GM23338 (cell line): ENCODE measurements around the gene C4BPB. TPM values are rescaled to one million over a fixed set of nuclear protein-coding genes. Genes with fewer than 3 reads are reported as not detected.

Experiments
- ATAC-seq: fragments of 200-7000 bp; cut with Tn5 transposase; 3 replicates; pipeline ENCODE4 v1.9.1; 2020
- DNase-seq: peaks from one replicate; pipeline ENCODE4 v3.0.0-alpha.2; 2015; ENCODE audit warnings: low spot score
- H2AFZ ChIP-seq: fragments of 200-600 bp; sonication (generic); 2 replicates; pipeline ENCODE4 v1.8.0; 2016; ENCODE audit warnings: antibody characterized with exemption, mild to moderate bottlenecking, moderate library complexity
- H3F3A ChIP-seq: fragments of 200-600 bp; sonication (generic); replicated peaks from 2 replicates; pipeline ENCODE4 v1.8.0; 2017; ENCODE audit warnings: antibody characterized with exemption, mixed run types, low read depth
- H3K27ac ChIP-seq: fragments of 200-600 bp; sonication (generic); 2 replicates; pipeline ENCODE4 v1.6.1; 2016; ENCODE audit warnings: low read depth
- H3K27me3 ChIP-seq: fragments of 200-600 bp; sonication (generic); 2 replicates; pipeline ENCODE4 v1.8.0; 2016; ENCODE audit warnings: mild to moderate bottlenecking, mixed run types, moderate library complexity; ENCODE audit not compliant: insufficient read depth
- H3K36me3 ChIP-seq: fragments of 200-600 bp; sonication (generic); 2 replicates; pipeline ENCODE4 v1.8.0; 2016; ENCODE audit warnings: mild to moderate bottlenecking; ENCODE audit not compliant: insufficient read depth
- H3K4me1 ChIP-seq: fragments of 200-600 bp; sonication (generic); 2 replicates; pipeline ENCODE4 v1.8.0; 2016; ENCODE audit warnings: mild to moderate bottlenecking, moderate library complexity; ENCODE audit not compliant: insufficient read depth
- H3K4me2 ChIP-seq: fragments of 200-600 bp; sonication (generic); 2 replicates; pipeline ENCODE4 v1.7.1; 2017; ENCODE audit warnings: mixed run types
- H3K4me3 ChIP-seq: fragments of 200-600 bp; sonication (generic); 2 replicates; pipeline ENCODE4 v1.6.1; 2016; ENCODE audit warnings: mixed run types
- H3K79me2 ChIP-seq: fragments of 200-600 bp; sonication (generic); replicated peaks from 2 replicates; pipeline ENCODE4 v1.8.0; 2017; ENCODE audit warnings: mild to moderate bottlenecking; ENCODE audit not compliant: insufficient read depth
- H3K9me2 ChIP-seq: fragments of 200-600 bp; sonication (generic); 2 replicates; pipeline ENCODE4 v1.8.0; 2017; ENCODE audit not compliant: insufficient read depth
- H4K20me1 ChIP-seq: fragments of 200-600 bp; sonication (generic); replicated peaks from 2 replicates; pipeline ENCODE4 v1.8.0; 2017; ENCODE audit warnings: mild to moderate bottlenecking; ENCODE audit not compliant: insufficient read depth
- H3K27ac Mint-ChIP-seq: 2 replicates; pipeline ENCODE4 v1.8.0; 2020; ENCODE audit warnings: inconsistent platforms, mild to moderate bottlenecking, moderate library complexity, mixed read lengths
- H3K27me3 Mint-ChIP-seq: 3 replicates; pipeline ENCODE4 v1.8.0; 2022; ENCODE audit warnings: low read depth, mild to moderate bottlenecking, moderate library complexity, mixed read lengths, inconsistent platforms; ENCODE audit not compliant: insufficient read depth, poor library complexity
- H3K36me3 Mint-ChIP-seq: 3 replicates; pipeline ENCODE4 v1.8.0; 2021; ENCODE audit warnings: low read depth, mild to moderate bottlenecking, inconsistent platforms, moderate library complexity, mixed read lengths
- H3K4me1 Mint-ChIP-seq: 3 replicates; pipeline ENCODE4 v1.8.0; 2020; ENCODE audit warnings: mild to moderate bottlenecking, inconsistent platforms, mixed read lengths
- H3K4me3 Mint-ChIP-seq: 3 replicates; pipeline ENCODE4 v1.8.0; 2021; ENCODE audit warnings: moderate library complexity, mild to moderate bottlenecking, inconsistent platforms, mixed read lengths
- H3K9me3 Mint-ChIP-seq: 3 replicates; pipeline ENCODE4 v1.8.0; 2020; ENCODE audit warnings: moderate library complexity, mild to moderate bottlenecking, inconsistent platforms, mixed read lengths
- CREB1 ChIP-seq: fragments of 250-450 bp; sonication (Bioruptor Pico); IDR thresholded peaks from 2 replicates; pipeline ENCODE4 v1.5.0; 2020; ENCODE audit warnings: low read depth, mild to moderate bottlenecking, moderate library complexity
- CTCF ChIP-seq, 2 experiments: fragments of 200-600 bp in 1 of 2; sonication (generic) in 1 of 2; conservative IDR thresholded peaks; 2 replicates each; pipeline versions ENCODE4 v1.5.1 to v1.6.1; 2016 to 2017; ENCODE audit warnings: antibody characterized with exemption in 2 of 2, low read depth in 2 of 2, mild to moderate bottlenecking in 2 of 2, moderate library complexity in 1 of 2
- ETS1 ChIP-seq: IDR thresholded peaks from 2 replicates; pipeline ENCODE4 v1.6.1; 2016; ENCODE audit warnings: antibody characterized with exemption
- EZH2 ChIP-seq: fragments of 200-600 bp; sonication (generic); IDR thresholded peaks from one replicate; pipeline ENCODE4 v1.8.0; 2017; ENCODE audit warnings: antibody characterized with exemption, mild to moderate bottlenecking, low read depth; ENCODE audit not compliant: unreplicated experiment
- EZH2phosphoT487 ChIP-seq: fragments of 200-600 bp; sonication (generic); IDR thresholded peaks from one replicate; pipeline ENCODE4 v1.8.1; 2018; ENCODE audit warnings: antibody characterized with exemption; ENCODE audit not compliant: unreplicated experiment
- JUNB ChIP-seq: IDR thresholded peaks from one replicate; pipeline ENCODE4 v1.6.1; 2016; ENCODE audit warnings: antibody characterized with exemption; ENCODE audit not compliant: unreplicated experiment
- NANOG ChIP-seq: IDR thresholded peaks from 2 replicates; pipeline ENCODE4 v1.6.1; 2016; ENCODE audit warnings: antibody characterized with exemption, borderline replicate concordance
- POLR2AphosphoS5 ChIP-seq: IDR thresholded peaks from 2 replicates; pipeline ENCODE4 v1.6.1; 2016; ENCODE audit warnings: antibody characterized with exemption, low read depth
- REST ChIP-seq: IDR thresholded peaks from one replicate; pipeline ENCODE4 v1.6.1; 2018; ENCODE audit warnings: antibody characterized with exemption; ENCODE audit not compliant: unreplicated experiment
- STAT1 ChIP-seq: IDR thresholded peaks from one replicate; pipeline ENCODE4 v1.6.1; 2016; ENCODE audit warnings: antibody characterized with exemption; ENCODE audit not compliant: unreplicated experiment
- ZNF114 ChIP-seq: fragments of 250-450 bp; sonication (Bioruptor Pico); IDR thresholded peaks from 2 replicates; pipeline ENCODE4 v1.5.0; 2020; ENCODE audit warnings: mild to moderate bottlenecking, moderate library complexity
- ZNF331 ChIP-seq: fragments of 250-450 bp; sonication (Bioruptor Pico); IDR thresholded peaks from 2 replicates; pipeline ENCODE4 v1.5.0; 2020; ENCODE audit warnings: low read depth, mild to moderate bottlenecking, moderate library complexity
- ZNF462 ChIP-seq: fragments of 250-450 bp; sonication (Bioruptor Pico); IDR thresholded peaks from 2 replicates; pipeline ENCODE4 v1.5.0; 2020; ENCODE audit warnings: mild to moderate bottlenecking, moderate library complexity
- polyA plus RNA-seq: library from polyadenylated mRNA; unstranded; fragments of >200 nt; fragmentation: Nextera tagmentation; extraction: Ambion mirVana; gene quantifications from 2 replicates; pipeline ENCODE4 v1.2.1, GENCODE V29; 2016
- total RNA-seq: library from RNA; depleted of rRNA; stranded (reverse); fragments of >200 nt; shearing (Covaris generic); gene quantifications from 2 replicates; pipeline ENCODE4 v1.2.3, GENCODE V29; 2014

C4BPB gene
- total and polyA plus RNA-seq, 2 experiments from 2014 or later = not detected

GRCh38 chr1:207054491-207054890, 34.2 kb upstream of the C4BPB start:
- no peak overlapping the region for H3K4me3 ChIP-seq
- no peaks in the 10 kb centered on the region for H3F3A ChIP-seq
- H3K4me1 ChIP-seq = 0 out of 2 replicates have a peak, but pooled peaks cover 10% of the 10 kb centered on the region
- no peaks in the 10 kb centered on the region for H3K36me3 ChIP-seq
- H3K36me3 Mint-ChIP-seq = peaks cover 3% of the 10 kb centered on the region; the same call in 2 of the 3 replicates
- peak overlapping the region; percentile 30 for H3K4me3 Mint-ChIP-seq
- DNase-seq (no peak), ATAC-seq (no peak)
- no peak overlapping the region for H3K27ac ChIP-seq
- H4K20me1 ChIP-seq = no peaks in the 10 kb centered on the region; the same call in 1 of the 2 replicates
- TF ChIP-seq EZH2phosphoT487 = no peak
- TF ChIP-seq POLR2AphosphoS5 = no peak
- TF ChIP-seq JUNB = no peak
- TF ChIP-seq CREB1 (CRISPR knock-in tag) = no peak
- TF ChIP-seq NANOG = no peak
- TF ChIP-seq EZH2 = no peak
- TF ChIP-seq REST = no peak
- no peak for TF ChIP-seq ZNF114 (CRISPR knock-in tag)
- no peak for TF ChIP-seq CTCF (conservative IDR thresholded peaks at IDR 0.05; ENCODE audit: low read depth in 2 of 2)
- no peak for TF ChIP-seq STAT1
- TF ChIP-seq ZNF462 (CRISPR knock-in tag) = no peak
- no peak for TF ChIP-seq ETS1
- TF ChIP-seq ZNF331 (CRISPR knock-in tag) = no peak
- no peaks in the 10 kb centered on the region for H3K27me3 ChIP-seq
- peaks cover 11% of the 10 kb centered on the region for H3K79me2 ChIP-seq
- H3K4me1 Mint-ChIP-seq = peaks cover 33% of the 10 kb centered on the region
- H3K27ac Mint-ChIP-seq = no peak overlapping the region
- H3K9me2 ChIP-seq = no peaks in the 10 kb centered on the region
- no peak overlapping the region for H2AFZ ChIP-seq
- no peaks in the 10 kb centered on the region; the same call in 2 of the 3 replicates for H3K9me3 Mint-ChIP-seq
- H3K27me3 Mint-ChIP-seq = peaks cover 5% of the 10 kb centered on the region
- no peak overlapping the region for H3K4me2 ChIP-seq
